Spinal cord (tissue), 10 donors: ENCODE measurements around the gene MLN. TPM values are rescaled to one million over a fixed set of nuclear protein-coding genes. Genes with fewer than 3 reads are reported as not detected.

ENCODE experiments used
- DNase-seq, 6 donors: peaks; one replicate each; pipeline versions ENCODE4 v3.0.0 to v3.0.0-alpha.2; 2013 to 2015; ENCODE audit warnings: low spot score in 6 of 6, low read depth in 4 of 6
- H3K27ac ChIP-seq: one replicate; pipeline ENCODE4 v1.5.1; 2013; ENCODE audit warnings: low read depth, low read length, control low read depth
- H3K27me3 ChIP-seq: one replicate; pipeline ENCODE4 v1.6.1; 2013; ENCODE audit warnings: low read length; ENCODE audit not compliant: control insufficient read depth, insufficient read depth
- H3K36me3 ChIP-seq: one replicate; pipeline ENCODE4 v1.6.1; 2013; ENCODE audit warnings: low read length; ENCODE audit not compliant: control insufficient read depth, insufficient read depth
- H3K4me1 ChIP-seq: one replicate; pipeline ENCODE4 v1.6.1; 2013; ENCODE audit warnings: low read length; ENCODE audit not compliant: control insufficient read depth, insufficient read depth
- H3K4me3 ChIP-seq: one replicate; pipeline ENCODE4 v1.5.1; 2013; ENCODE audit warnings: low read depth, low read length, control low read depth
- H3K9me3 ChIP-seq: one replicate; pipeline ENCODE4 v1.6.1; 2013; ENCODE audit warnings: low read length; ENCODE audit not compliant: control insufficient read depth, insufficient read depth
- WGBS: methylation state at CpG from one replicate; pipeline ENCODE4 v1.1.5; 2013; ENCODE audit warnings: missing lambda C conversion rate; ENCODE audit not compliant: insufficient coverage; 5-methylcytosine and 5-hydroxymethylcytosine counted together
- polyA plus RNA-seq, 2 donors: library from polyadenylated mRNA; unstranded; fragments of 120-200 nt; gene quantifications; one replicate each; pipeline ENCODE4 v1.2.1, GENCODE V29; 2013; ENCODE audit not compliant: insufficient read length in 2 of 2
- total RNA-seq, 2 donors: library from RNA; depleted of rRNA in 1 of 2; stranded (reverse); fragments of 120-200 nt in 1 of 2; fragments of >200 nt in 1 of 2; gene quantifications; one replicate each; pipeline versions ENCODE4 v1.2.3 to v1.2.4, GENCODE V29; 2013 to 2014
- donor health status: healthy.

Gene MLN
- total and polyA plus RNA-seq, 4 donors, result 0.39 to 0.99 (median 0.48) TPM; not detected in 1

GRCh38 chr6:33785778-33786177 lies 18.0 kb downstream of the MLN start:
- peaks cover 40% of the 10 kb centered on the region for H3K36me3 ChIP-seq
- H3K9me3 ChIP-seq, result no peaks in the 10 kb centered on the region
- no peak overlapping the region for H3K27ac ChIP-seq
- H3K4me1 ChIP-seq, result peaks cover 39% of the 10 kb centered on the region
- H3K27me3 ChIP-seq, result no peaks in the 10 kb centered on the region
- peak in 1 of 6 donors; percentile 60 for DNase-seq
- H3K4me3 ChIP-seq, result no peak overlapping the region
- WGBS, result 71% methylated on average over 1 of the region's 3 CpGs

GRCh38 chr6:33784787-33785186 lies 19.0 kb downstream of the MLN start:
- no peaks in the 10 kb centered on the region for H3K27me3 ChIP-seq
- peaks cover 50% of the 10 kb centered on the region for H3K36me3 ChIP-seq
- H3K4me3 ChIP-seq, result no peak overlapping the region
- WGBS, result 38% methylated on average over 7 of the region's 13 CpGs
- no peak for DNase-seq
- H3K9me3 ChIP-seq, result no peaks in the 10 kb centered on the region
- no peak overlapping the region for H3K27ac ChIP-seq
- peaks cover 47% of the 10 kb centered on the region for H3K4me1 ChIP-seq

GRCh38 chr6:33783781-33784520 lies 19.9 kb downstream of the MLN start:
- Histone ChIP-seq H3K9me3 (no peaks in the 10 kb centered on the region), H3K36me3 (peaks cover 59% of the 10 kb centered on the region), H3K27ac (no peak overlapping the region), H3K27me3 (no peaks in the 10 kb centered on the region), H3K4me1 (peaks cover 46% of the 10 kb centered on the region), H3K4me3 (no peak overlapping the region)
- no peak for DNase-seq
- 98% methylated on average over 8 of the region's 10 CpGs for WGBS

GRCh38 chr6:33782561-33782960 lies 21.2 kb downstream of the MLN start:
- Histone ChIP-seq H3K27me3 (no peaks in the 10 kb centered on the region), H3K4me1 (peaks cover 49% of the 10 kb centered on the region), H3K36me3 (peaks cover 70% of the 10 kb centered on the region), H3K4me3 (no peak overlapping the region), H3K9me3 (no peaks in the 10 kb centered on the region), H3K27ac (no peak overlapping the region)
- WGBS, result 98% methylated on average over 5 of the region's 5 CpGs
- no peak for DNase-seq

GRCh38 chr6:33781131-33781975 lies 22.4 kb downstream of the MLN start:
- peaks cover 82% of the 10 kb centered on the region for H3K36me3 ChIP-seq
- H3K4me1 ChIP-seq, result peaks cover 49% of the 10 kb centered on the region
- DNase-seq, result peak in 1 of 6 donors; percentile 57

GRCh38 chr6:33779895-33780294 lies 23.9 kb downstream of the MLN start:
- DNase-seq, result no peak
- Histone ChIP-seq H3K9me3 (no peaks in the 10 kb centered on the region), H3K27ac (no peak overlapping the region), H3K4me3 (no peak overlapping the region), H3K36me3 (peaks cover 93% of the 10 kb centered on the region), H3K27me3 (no peaks in the 10 kb centered on the region), H3K4me1 (peaks cover 46% of the 10 kb centered on the region)
- WGBS, result 89% methylated on average over 12 of the region's 14 CpGs

More at GRCh38 chr6:33781131-33781975, 22.4 kb downstream of the MLN start:
- Histone ChIP-seq H3K4me3 (no peak overlapping the region), H3K27ac (peak overlapping the region; percentile 44), H3K27me3 (no peaks in the 10 kb centered on the region), H3K9me3 (no peaks in the 10 kb centered on the region)
- 17% methylated on average over 11 of the region's 16 CpGs for WGBS

GRCh38 chr6:33779290-33779689 lies 24.5 kb downstream of the MLN start:
- H3K9me3 ChIP-seq, result no peaks in the 10 kb centered on the region
- peaks cover 43% of the 10 kb centered on the region for H3K4me1 ChIP-seq
- no peaks in the 10 kb centered on the region for H3K27me3 ChIP-seq
- DNase-seq, result peak in 1 of 6 donors; percentile 51
- no peak overlapping the region for H3K27ac ChIP-seq
- H3K36me3 ChIP-seq, result peaks cover 94% of the 10 kb centered on the region
- 58% methylated on average over 3 of the region's 7 CpGs for WGBS
- H3K4me3 ChIP-seq, result no peak overlapping the region

- H3K4me1 ChIP-seq, result peaks cover 47% of the 10 kb centered on the region
- H3K4me3 ChIP-seq, result no peak overlapping the region
- peak in 1 of 6 donors; percentile 88 for DNase-seq
- peaks cover 93% of the 10 kb centered on the region for H3K36me3 ChIP-seq
- H3K27me3 ChIP-seq, result no peaks in the 10 kb centered on the region
- no peaks in the 10 kb centered on the region for H3K9me3 ChIP-seq
- WGBS, result 80% methylated on average over 9 of the region's 12 CpGs
- H3K27ac ChIP-seq, result no peak overlapping the region
These were observed 25.2 kb downstream of the MLN start for GRCh38 chr6:33778444-33779121.
